HepG2 (cell line): Measurements from ENCODE around the gene CHRD. TPM values are rescaled to one million over a fixed set of nuclear protein-coding genes. Genes with fewer than 3 reads are reported as not detected.
A peak's percentile ranks its signal among the peaks of the same experiment; 100 is the strongest.

Experiments used
- BHLHE40 ChIP-seq: IDR thresholded peaks from 2 replicates; pipeline ENCODE4 v1.6.1; 2011; ENCODE audit warnings: low read length, improper control_type of control experiment
- CEBPG ChIP-seq: IDR thresholded peaks from 2 replicates; pipeline ENCODE4 v1.6.1; 2016
- FOSL2 ChIP-seq: sonication (generic); formaldehyde crosslinking; IDR thresholded peaks from 2 replicates; pipeline ENCODE4 v1.4.0; 2020; ENCODE audit warnings: missing genetic modification reagents
- GATAD1 ChIP-seq: IDR thresholded peaks from 2 replicates; pipeline ENCODE4 v1.6.1; 2016; ENCODE audit warnings: missing genetic modification reagents, missing compliant biosample characterization
- HES4 ChIP-seq: sonication (generic); formaldehyde crosslinking; IDR thresholded peaks from 2 replicates; pipeline ENCODE4 v1.9.0; 2021; ENCODE audit warnings: mild to moderate bottlenecking, missing genetic modification reagents, borderline replicate concordance
- HOXA3 ChIP-seq: sonication (generic); formaldehyde crosslinking; IDR thresholded peaks from 2 replicates; pipeline ENCODE4 v1.5.0; 2020; ENCODE audit warnings: missing genetic modification reagents
- MTA3 ChIP-seq: sonication (generic); formaldehyde crosslinking; IDR thresholded peaks from 2 replicates; pipeline ENCODE4 v1.4.0; 2020; ENCODE audit warnings: missing genetic modification reagents
- MTF1 ChIP-seq: sonication (generic); formaldehyde crosslinking; IDR thresholded peaks from 2 replicates; pipeline ENCODE4 v1.5.0; 2020; ENCODE audit warnings: missing genetic modification reagents
- NFYC ChIP-seq: IDR thresholded peaks from 2 replicates; pipeline ENCODE4 v1.6.1; 2016; ENCODE audit warnings: missing genetic modification reagents, missing compliant biosample characterization
- REPIN1 ChIP-seq: sonication (generic); formaldehyde crosslinking; IDR thresholded peaks from 2 replicates; pipeline ENCODE4 v1.8.0; 2022; ENCODE audit warnings: missing genetic modification reagents, low read depth, mild to moderate bottlenecking, borderline replicate concordance
- REST ChIP-seq, 2 experiments: IDR thresholded peaks; 2 replicates each; pipeline ENCODE4 v1.6.1; 2011 to 2012; ENCODE audit warnings: low read length in 2 of 2, borderline replicate concordance in 1 of 2, low read depth in 1 of 2, mild to moderate bottlenecking in 1 of 2, moderate library complexity in 1 of 2
- TAF1 ChIP-seq: sonication (generic); formaldehyde crosslinking; IDR thresholded peaks from 2 replicates; pipeline ENCODE4 v1.4.0; 2020; ENCODE audit warnings: missing genetic modification reagents
- TAF15 ChIP-seq: fragments of 200-400 bp; formaldehyde crosslinking; IDR thresholded peaks from one replicate; pipeline ENCODE4 v1.6.1; 2018; ENCODE audit warnings: mild to moderate bottlenecking, low read depth, low read length; ENCODE audit not compliant: poor library complexity, severe bottlenecking
- ZBTB25 ChIP-seq: IDR thresholded peaks from 2 replicates; pipeline ENCODE4 v1.6.1; 2018; ENCODE audit warnings: missing genetic modification reagents
- ZBTB44 ChIP-seq: sonication (generic); formaldehyde crosslinking; IDR thresholded peaks from 2 replicates; pipeline ENCODE4 v1.4.0; 2020; ENCODE audit warnings: missing genetic modification reagents
- ZFAT ChIP-seq: sonication (generic); formaldehyde crosslinking; conservative IDR thresholded peaks from 2 replicates; pipeline ENCODE4 v1.8.1; 2023; ENCODE audit warnings: missing genetic modification reagents, inconsistent platforms
- ZFY ChIP-seq: sonication (generic); formaldehyde crosslinking; IDR thresholded peaks from 2 replicates; pipeline ENCODE4 v1.4.0; 2020; ENCODE audit warnings: missing genetic modification reagents
- ZNF225 ChIP-seq: sonication (generic); formaldehyde crosslinking; IDR thresholded peaks from 2 replicates; pipeline ENCODE4 v1.4.0; 2020; ENCODE audit warnings: mild to moderate bottlenecking, missing genetic modification reagents
- ZNF24 ChIP-seq: fragments of 450-650 bp; IDR thresholded peaks from 2 replicates; pipeline ENCODE4 v1.6.1; 2017; ENCODE audit warnings: antibody characterized with exemption, mild to moderate bottlenecking
- ZNF326 ChIP-seq: sonication (generic); formaldehyde crosslinking; IDR thresholded peaks from 2 replicates; pipeline ENCODE4 v1.4.0; 2020; ENCODE audit warnings: missing genetic modification reagents, borderline replicate concordance
- ZNF383 ChIP-seq: sonication (generic); formaldehyde crosslinking; IDR thresholded peaks from 2 replicates; pipeline ENCODE4 v1.4.0; 2020; ENCODE audit warnings: missing genetic modification reagents, mild to moderate bottlenecking, borderline replicate concordance
- ZNF451 ChIP-seq: sonication (generic); formaldehyde crosslinking; IDR thresholded peaks from 2 replicates; pipeline ENCODE4 v1.5.0; 2020; ENCODE audit warnings: mild to moderate bottlenecking, missing genetic modification reagents
- ZNF597 ChIP-seq: sonication (generic); formaldehyde crosslinking; IDR thresholded peaks from 2 replicates; pipeline ENCODE4 v1.5.0; 2020; ENCODE audit warnings: missing genetic modification reagents
- ZNF709 ChIP-seq: sonication (generic); formaldehyde crosslinking; IDR thresholded peaks from 2 replicates; pipeline ENCODE4 v1.5.0; 2020; ENCODE audit warnings: mild to moderate bottlenecking, missing genetic modification reagents
- ZNF740 ChIP-seq: sonication (generic); formaldehyde crosslinking; IDR thresholded peaks from 2 replicates; pipeline ENCODE4 v1.4.0; 2020; ENCODE audit warnings: missing genetic modification reagents
- polyA plus RNA-seq, 8 experiments: library from polyadenylated mRNA; depleted of rRNA in 3 of 8; stranded (reverse) in 7 of 8; unstranded in 1 of 8; fragments of >200 nt; fragmentation: Illumina TruSeq in 4 of 8; extraction: Trizol in 4 of 8; gene quantifications; 2 replicates each; pipeline versions ENCODE4 v1.2.1 to v1.2.3, GENCODE V29; 2011 to 2016; ENCODE audit warnings: low read depth in 4 of 8, missing spikeins in 1 of 8, mixed read lengths in 1 of 8; ENCODE audit not compliant: insufficient read depth in 1 of 8
- total RNA-seq, 5 experiments: library from RNA; depleted of rRNA; stranded (reverse); fragments of >200 nt; fragmentation: Illumina TruSeq; extraction: Trizol; gene quantifications; 2 replicates each; pipeline ENCODE4 v1.2.3, GENCODE V29; 2016; ENCODE audit warnings: low read depth in 1 of 5

CHRD gene
- total and polyA plus RNA-seq, 2 of the 13 experiments (the other 11 are each of a cell fraction or from before 2014, with no cell fraction given), result 22.2 to 35.2 TPM

GRCh38 chr3:184361532-184361931 is 18.3 kb upstream of the CHRD start, which contains the start of the genes CLCN2 and POLR2H (continued):
- TF ChIP-seq ZBTB44 (CRISPR knock-in tag) (no peak), ZNF740 (no peak), REST (IDR thresholded peaks at IDR 0.05; ENCODE audit: borderline replicate concordance in 1 of 2, low read depth in 1 of 2, low read length in 2 of 2) (no peak), ZNF597 (CRISPR knock-in tag) (no peak), ZNF383 (CRISPR knock-in tag) (no peak), MTA3 (CRISPR knock-in tag) (no peak), CEBPG (no peak), MTF1 (CRISPR knock-in tag) (no peak), TAF1 (CRISPR knock-in tag) (no peak; the same call in 1 of the 2 replicates), ZNF709 (CRISPR knock-in tag) (peak; percentile 42; the same call in 1 of the 2 replicates), REPIN1 (CRISPR knock-in tag) (no peak), ZFY (CRISPR knock-in tag) (peak; percentile 84), ZNF326 (no peak), BHLHE40 (peak; percentile 67), FOSL2 (CRISPR knock-in tag) (no peak), ZBTB25 (CRISPR knock-in tag) (0 out of 2 replicates have a peak, but pooled peaks have one; percentile 38), HES4 (peak; percentile 38), HOXA3 (CRISPR knock-in tag) (peak; percentile 44), ZNF24 (no peak), ZNF225 (CRISPR knock-in tag) (no peak; the same call in 1 of the 2 replicates), NFYC (CRISPR knock-in tag) (no peak), ZFAT (CRISPR knock-in tag) (no peak), GATAD1 (CRISPR knock-in tag) (no peak), TAF15 (no peak), ZNF451 (no peak)
